WTC11 (cell line): ENCODE measurements around the gene TENT5A.

Experiments used
- CTCF ChIP-seq: fragments of 200-600 bp; IDR thresholded peaks from 2 replicates; pipeline ENCODE4 v1.8.0; 2022; ENCODE audit warnings: antibody characterized with exemption
- TF ChIP-seq, protein P1 (sequence below): sonication (generic); formaldehyde crosslinking; IDR thresholded peaks from 2 replicates; pipeline ENCODE4 v1.8.0; 2022; ENCODE audit warnings: mild to moderate bottlenecking, missing genetic modification reagents

DNA sequence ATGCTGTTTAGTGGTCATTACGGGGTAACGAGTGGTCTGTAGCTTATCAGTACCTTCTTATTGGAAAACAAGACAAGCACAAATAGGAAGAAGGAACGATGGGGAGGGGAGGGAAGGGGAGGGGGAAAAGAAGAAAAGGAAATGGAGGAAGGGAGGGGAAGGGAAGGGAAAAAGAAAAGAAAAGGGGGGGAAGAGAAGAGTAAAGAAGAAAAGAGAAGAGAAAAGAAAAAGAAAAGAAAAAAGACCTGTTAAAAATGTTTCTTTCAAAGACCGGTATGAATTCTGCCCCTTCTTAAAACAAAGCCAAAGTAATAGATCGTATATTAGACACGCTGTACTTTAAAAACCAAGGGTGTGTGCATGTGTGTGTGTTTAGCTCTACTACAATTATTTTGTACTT lies 2.4 kb upstream of the TENT5A start:
- TF ChIP-seq, protein P1, sequence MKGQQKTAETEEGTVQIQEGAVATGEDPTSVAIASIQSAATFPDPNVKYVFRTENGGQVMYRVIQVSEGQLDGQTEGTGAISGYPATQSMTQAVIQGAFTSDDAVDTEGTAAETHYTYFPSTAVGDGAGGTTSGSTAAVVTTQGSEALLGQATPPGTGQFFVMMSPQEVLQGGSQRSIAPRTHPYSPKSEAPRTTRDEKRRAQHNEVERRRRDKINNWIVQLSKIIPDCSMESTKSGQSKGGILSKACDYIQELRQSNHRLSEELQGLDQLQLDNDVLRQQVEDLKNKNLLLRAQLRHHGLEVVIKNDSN = no peak
- no peak for TF ChIP-seq CTCF
